ACHN (cell line): ENCODE results near the gene OSBPL8.
"Not testable (repeated sequence)": the region's sequence is repeated elsewhere in the genome, so short reads cannot be mapped to it uniquely, and the experiment has no call there.

ENCODE experiments used
- DNase-seq: peaks from one replicate; pipeline ENCODE4 v3.0.0-alpha.2; 2015
- in situ Hi-C: cut with HindIII; loops from 2 replicates; pipeline ENCODE4 v1.10.0; 2017; ENCODE audit warnings: low sequenced_read_pairs, low pct_ligation_motif_present, low pct_unique_long_range_greater_than_20kb

The OSBPL8 gene

GRCh38 chr12:76407710-76408109, 151.9 kb downstream of the OSBPL8 start:
- no peak for DNase-seq
- in situ Hi-C loops, result no loop called here

GRCh38 chr12:76402259-76402658, 157.3 kb downstream of the OSBPL8 start:
- no peak for DNase-seq
- in situ Hi-C loops, result no loop called here

DNA sequence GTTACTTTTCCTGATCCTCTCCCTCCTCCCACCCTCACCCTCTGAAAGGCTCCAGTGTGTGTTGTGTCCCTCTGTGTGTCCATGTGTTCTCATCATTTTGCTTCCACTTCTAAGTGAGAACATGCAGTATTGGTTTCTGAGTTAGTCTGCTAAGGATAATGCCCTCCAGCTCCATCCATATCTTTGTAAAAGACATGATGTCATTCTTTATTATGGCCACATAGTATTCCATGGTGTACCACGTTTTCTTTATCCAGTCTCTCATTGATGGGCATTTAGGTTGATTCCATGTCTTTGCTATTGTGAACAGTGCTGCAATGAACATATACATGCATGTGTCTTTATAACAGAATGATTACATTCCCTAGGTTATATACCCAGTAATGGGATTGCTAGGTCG, 159.4 kb downstream of the OSBPL8 start:
- no peak for DNase-seq
- in situ Hi-C loops, result no loop called here

DNA sequence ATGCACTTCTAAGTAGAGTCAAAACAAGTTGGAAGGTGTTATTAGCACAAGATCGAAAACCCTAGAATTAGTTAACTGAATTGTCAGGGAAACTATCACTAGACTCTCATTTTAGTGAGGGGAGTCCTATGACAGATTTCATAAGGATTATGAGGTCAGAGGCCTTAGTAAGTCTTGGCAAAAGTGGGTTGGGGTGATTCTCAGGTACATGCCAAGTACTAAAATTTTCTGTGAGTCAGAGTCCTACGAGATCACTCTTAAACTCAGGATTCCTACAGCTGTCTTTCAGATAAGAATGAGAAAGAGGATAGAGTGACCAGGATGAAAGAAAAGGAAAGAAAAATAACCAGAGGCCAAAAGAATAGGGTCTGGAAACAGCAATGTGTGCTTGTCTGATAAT, 160.5 kb downstream of the OSBPL8 start:
- no peak for DNase-seq
- in situ Hi-C loops, result no loop called here

DNA sequence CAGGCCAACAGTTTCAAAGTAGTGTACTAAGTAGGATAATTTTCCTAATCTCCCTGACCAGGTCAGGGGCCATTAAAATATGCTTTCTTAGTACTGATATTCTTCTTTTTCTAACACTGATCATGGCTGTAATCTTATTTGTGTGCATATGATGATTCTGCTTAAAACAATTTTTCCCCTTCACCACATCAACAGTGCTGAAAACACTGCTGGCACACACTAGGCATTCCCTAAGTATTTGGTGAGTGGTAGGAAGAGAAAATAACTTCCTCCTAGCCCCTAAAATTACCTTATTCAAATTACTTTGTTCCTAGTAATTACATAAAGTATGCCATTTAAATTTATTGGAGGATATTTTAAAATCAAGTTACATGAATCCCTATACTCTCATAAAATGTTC, 161.5 kb downstream of the OSBPL8 start:
- in situ Hi-C loops, result no loop called here

GRCh38 chr12:76391461-76391860, 168.1 kb downstream of the OSBPL8 start:
- in situ Hi-C loops, result no loop called here
- no peak for DNase-seq

More for the DNA sequence above, 161.5 kb downstream of the OSBPL8 start:
- no peak for DNase-seq

- no peak for DNase-seq
- in situ Hi-C loops, result no loop called here
Measured at GRCh38 chr12:76387614-76388013, 172.0 kb downstream of the OSBPL8 start.

- no peak for DNase-seq
- in situ Hi-C loops, result no loop called here
Measured at GRCh38 chr12:76384560-76384959, 175.0 kb downstream of the OSBPL8 start.

GRCh38 chr12:76383988-76384387, 175.6 kb downstream of the OSBPL8 start:
- in situ Hi-C loops, result no loop called here
- DNase-seq, result no peak

DNA sequence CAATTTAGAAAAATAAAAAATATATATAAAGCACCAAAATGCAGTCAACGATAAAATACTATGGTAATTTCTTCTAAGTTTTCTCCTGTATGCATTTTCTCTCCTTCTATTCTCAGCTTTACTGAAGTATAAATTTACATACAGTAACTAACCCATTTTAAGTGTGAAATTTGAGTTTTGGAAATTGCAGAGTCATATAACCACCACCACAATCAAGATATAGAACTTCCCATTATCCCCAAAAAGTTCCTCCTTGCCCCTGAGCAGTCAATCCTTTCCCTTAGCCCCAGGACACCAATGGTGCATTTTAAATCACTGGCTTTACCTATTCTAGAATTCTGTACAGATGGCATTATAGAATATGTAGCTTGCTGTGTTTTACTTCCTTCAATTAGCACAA, 180.3 kb downstream of the OSBPL8 start:
- in situ Hi-C loops, result no loop called here

DNA sequence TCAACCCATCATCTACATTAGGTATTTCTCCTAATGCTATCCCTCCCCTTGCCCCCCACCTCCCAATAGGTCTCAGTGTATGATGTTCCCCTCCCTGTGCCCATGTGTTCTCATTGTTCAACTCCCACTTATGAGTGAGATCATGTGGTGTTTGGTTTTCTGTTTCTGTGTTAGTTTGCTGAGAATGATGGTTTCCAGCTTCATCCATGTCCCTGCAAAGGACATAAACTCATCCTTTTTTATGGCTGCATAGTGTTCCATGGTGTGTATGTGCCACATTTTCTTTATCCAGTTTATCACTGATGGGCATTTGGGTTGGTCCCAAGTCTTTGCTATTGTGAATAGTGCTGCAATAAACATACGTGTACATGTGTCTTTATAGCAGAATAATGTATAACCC, 182.7 kb downstream of the OSBPL8 start:
- DNase-seq, in situ Hi-C loops: not testable (repeated sequence)

More for the DNA sequence above, 180.3 kb downstream of the OSBPL8 start:
- no peak for DNase-seq

GRCh38 chr12:76375939-76376338, 183.6 kb downstream of the OSBPL8 start:
- DNase-seq, result peak; percentile 39
- in situ Hi-C loops, result no loop called here

DNA sequence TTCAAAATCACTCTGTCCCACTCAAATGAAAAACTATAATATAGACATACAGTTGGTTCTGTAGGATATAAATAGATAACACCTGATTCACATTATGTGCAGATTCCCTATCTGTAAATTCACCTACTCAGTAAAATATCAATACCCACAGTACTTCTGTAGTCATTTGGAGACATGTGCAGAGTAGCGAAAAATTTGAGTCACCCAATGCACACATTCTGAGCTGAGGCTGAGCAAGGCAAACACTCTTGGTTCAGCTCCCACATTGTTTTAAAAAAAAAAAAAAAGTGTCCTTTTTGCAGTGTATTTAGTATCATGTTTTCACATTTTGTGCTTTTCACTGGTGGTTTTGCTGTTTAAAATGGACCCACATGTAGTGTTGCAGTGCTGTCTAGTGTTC, 184.1 kb downstream of the OSBPL8 start:
- in situ Hi-C loops, result no loop called here
- peak; percentile 71 for DNase-seq

GRCh38 chr12:76374386-76375020, 185.1 kb downstream of the OSBPL8 start:
- in situ Hi-C loops, result no loop called here
- peak; percentile 91 for DNase-seq

- no peak for DNase-seq
- in situ Hi-C loops, result no loop called here
Measured at GRCh38 chr12:76368230-76368629, 191.3 kb downstream of the OSBPL8 start.

DNA sequence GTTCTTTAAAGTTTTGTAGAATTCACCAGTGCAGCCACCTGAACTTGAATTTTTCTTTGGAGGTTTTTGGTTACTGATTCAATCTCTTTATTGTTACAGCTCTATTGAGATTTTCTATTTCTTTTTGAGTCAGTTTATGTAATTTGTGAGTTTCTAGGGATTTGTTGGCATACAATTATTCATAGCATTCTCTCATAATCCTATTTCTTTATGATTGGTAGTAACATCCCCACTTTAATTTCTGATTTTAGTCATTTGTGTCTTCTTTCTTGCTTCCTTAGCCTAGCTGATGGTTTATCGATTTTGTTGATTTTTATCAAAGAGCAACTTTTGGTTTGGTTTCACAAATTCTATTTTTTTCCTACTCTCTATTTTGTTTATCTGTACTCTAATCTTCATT, 193.4 kb downstream of the OSBPL8 start:
- in situ Hi-C loops, result no loop called here
- no peak for DNase-seq

DNA sequence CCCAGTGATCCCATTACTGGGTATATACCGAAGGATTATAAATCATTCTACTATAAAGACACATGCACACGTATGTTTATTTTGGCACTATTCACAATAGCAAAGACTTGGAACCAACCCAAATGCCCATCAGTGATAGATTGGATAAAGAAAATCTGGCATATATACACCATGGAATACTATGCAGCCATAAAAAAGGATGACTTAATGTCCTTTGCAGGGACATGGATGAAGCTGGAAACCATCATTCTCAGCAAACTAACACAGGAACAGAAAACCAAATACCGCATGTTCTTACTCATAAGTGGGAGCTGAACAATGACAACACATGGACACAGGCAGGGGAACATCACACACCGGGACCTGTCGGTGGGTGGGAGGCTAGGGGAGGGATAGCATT, 195.4 kb downstream of the OSBPL8 start:
- in situ Hi-C loops, DNase-seq: not testable (repeated sequence)

DNA sequence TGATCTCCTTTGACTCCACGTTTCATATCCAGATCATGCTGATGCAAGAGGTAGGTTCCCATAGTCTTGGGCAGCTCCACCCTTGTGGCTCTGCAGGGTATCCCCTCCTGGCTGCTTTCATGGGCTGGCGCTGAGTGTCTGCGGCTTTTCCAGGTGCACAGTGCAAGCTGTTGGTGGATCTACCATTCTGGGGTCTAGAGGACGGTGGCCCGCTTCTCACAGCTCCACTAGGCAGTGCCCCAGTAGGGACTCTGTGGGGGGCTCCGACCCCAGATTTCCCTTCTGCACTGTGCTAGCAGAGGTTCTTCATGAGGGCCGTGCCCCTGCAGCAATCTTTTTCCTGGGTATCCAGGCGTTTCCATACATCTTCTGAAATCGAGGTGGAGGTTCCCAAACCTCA, 199.3 kb downstream of the OSBPL8 start:
- in situ Hi-C loops, result no loop called here

GRCh38 chr12:76356071-76356470, 203.5 kb downstream of the OSBPL8 start:
- in situ Hi-C loops, result no loop called here
- DNase-seq, result peak; percentile 47

More for the DNA sequence above, 199.3 kb downstream of the OSBPL8 start:
- no peak for DNase-seq

GRCh38 chr12:76348079-76348901, 211.3 kb downstream of the OSBPL8 start, which contains the start of gene BBS10:
TSS of gene BBS10 (minus strand) at chr12:76348415. CDS start at chr12:76348358, 57 bp downstream.
- peak; percentile 96 for DNase-seq
- in situ Hi-C loops, result loop anchor here (25.0 kb wide), 1 partner anchor 286 kb away; no protein-coding TSS in a partner anchor
